ENCODE measurements around the gene PPM1K. TPM values are rescaled to one million over a fixed set of nuclear protein-coding genes. Genes with fewer than 3 reads are reported as not detected.

PPM1K gene
- total and polyA plus RNA-seq, 2 donors (not counting 1 experiment from before 2014, with no cell fraction given) = 80.2 to 145 TPM

DNA sequence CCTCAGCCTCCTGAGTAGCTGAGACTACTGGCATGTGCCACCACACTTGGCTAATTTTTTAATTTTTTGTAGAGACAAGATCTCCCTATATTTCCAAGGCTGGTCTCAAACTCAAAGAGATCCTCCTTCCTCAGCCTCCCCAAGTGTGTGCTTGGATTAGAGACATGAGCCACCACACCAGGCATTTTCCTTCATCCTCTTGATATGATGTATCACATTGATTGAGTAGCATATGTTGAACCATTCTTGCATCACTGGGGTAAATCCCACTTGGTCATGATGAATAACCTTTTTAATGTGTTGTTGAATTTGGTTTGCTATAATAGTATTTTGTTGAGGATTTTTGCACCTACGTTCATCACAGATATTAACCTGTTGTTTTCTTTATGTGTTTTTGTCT, 24.2 kb upstream of the PPM1K start:
- H3K27ac ChIP-seq (ENCODE audit: low read length in 2 of 2) = no peak overlapping the region
- no peak for DNase-seq
- H3K79me2 ChIP-seq (ENCODE audit: control insufficient read depth, insufficient read depth, low read length) = no peaks in the 10 kb centered on the region
- no peaks in the 10 kb centered on the region for H4K20me1 ChIP-seq (ENCODE audit: control insufficient read depth, insufficient read depth, low read length, poor library complexity, severe bottlenecking)
- no peaks in the 10 kb centered on the region for H3K36me3 ChIP-seq (replicated peaks in 1 of 2; ENCODE audit: control extremely low read depth in 1 of 2, control insufficient read depth in 1 of 2, extremely low read depth in 1 of 2, insufficient read depth in 2 of 2, low read length in 1 of 2)
- H3K27me3 ChIP-seq (replicated peaks in 1 of 4; ENCODE audit: control extremely low read depth in 1 of 4, control insufficient read depth in 3 of 4, insufficient read depth in 4 of 4, low read length in 3 of 4) = no peaks in the 10 kb centered on the region
- WGBS (ENCODE audit: insufficient coverage) = 100% methylated on average over 1 of the region's 1 CpG
- no peak overlapping the region for H3K4me3 Mint-ChIP-seq
- no peak for TF ChIP-seq EZH2 (IDR thresholded peaks at IDR 0.05; ENCODE audit: borderline replicate concordance, insufficient read depth, low read depth, low read length, poor library complexity, severe bottlenecking)
- TF ChIP-seq, protein P1, sequence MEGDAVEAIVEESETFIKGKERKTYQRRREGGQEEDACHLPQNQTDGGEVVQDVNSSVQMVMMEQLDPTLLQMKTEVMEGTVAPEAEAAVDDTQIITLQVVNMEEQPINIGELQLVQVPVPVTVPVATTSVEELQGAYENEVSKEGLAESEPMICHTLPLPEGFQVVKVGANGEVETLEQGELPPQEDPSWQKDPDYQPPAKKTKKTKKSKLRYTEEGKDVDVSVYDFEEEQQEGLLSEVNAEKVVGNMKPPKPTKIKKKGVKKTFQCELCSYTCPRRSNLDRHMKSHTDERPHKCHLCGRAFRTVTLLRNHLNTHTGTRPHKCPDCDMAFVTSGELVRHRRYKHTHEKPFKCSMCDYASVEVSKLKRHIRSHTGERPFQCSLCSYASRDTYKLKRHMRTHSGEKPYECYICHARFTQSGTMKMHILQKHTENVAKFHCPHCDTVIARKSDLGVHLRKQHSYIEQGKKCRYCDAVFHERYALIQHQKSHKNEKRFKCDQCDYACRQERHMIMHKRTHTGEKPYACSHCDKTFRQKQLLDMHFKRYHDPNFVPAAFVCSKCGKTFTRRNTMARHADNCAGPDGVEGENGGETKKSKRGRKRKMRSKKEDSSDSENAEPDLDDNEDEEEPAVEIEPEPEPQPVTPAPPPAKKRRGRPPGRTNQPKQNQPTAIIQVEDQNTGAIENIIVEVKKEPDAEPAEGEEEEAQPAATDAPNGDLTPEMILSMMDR (IDR thresholded peaks at IDR 0.05) = no peak
- no peak overlapping the region for H3K27ac Mint-ChIP-seq
- H3K4me2 ChIP-seq (replicated peaks; ENCODE audit: low read depth, low read length, poor library complexity, severe bottlenecking) = no peak overlapping the region
- no peak overlapping the region for H2AFZ ChIP-seq (ENCODE audit: insufficient read depth, low read depth, low read length, poor library complexity, severe bottlenecking)
- no peaks in the 10 kb centered on the region for H3K27me3 Mint-ChIP-seq
- H3K9me3 ChIP-seq (ENCODE audit: control extremely low read depth in 1 of 3, control insufficient read depth in 2 of 3, insufficient read depth in 1 of 3, low read length in 2 of 3) = peaks cover 3 to 13% (median 4%) of the 10 kb centered on the region in 3 donors
- H3K9me3 Mint-ChIP-seq (ENCODE audit: insufficient read depth) = peaks cover 6% of the 10 kb centered on the region
- H3K9ac ChIP-seq (ENCODE audit: low read length) = no peak overlapping the region
- no peaks in the 10 kb centered on the region for H3K4me1 ChIP-seq (ENCODE audit: control insufficient read depth in 2 of 2, insufficient read depth in 2 of 2, low read length in 2 of 2)
- intact Hi-C loops (cut with micrococcal nuclease) = no loop called here
- ChIA-PET CTCF (no interaction called here), POLR2A (no interaction called here)
- H3K4me1 Mint-ChIP-seq = no peaks in the 10 kb centered on the region
- no peak for ATAC-seq (ENCODE audit: low read depth)
- H3K4me3 ChIP-seq (ENCODE audit: control extremely low read depth in 1 of 5, extremely low read depth in 1 of 5, insufficient read depth in 1 of 5, low read depth in 2 of 5, low read length in 4 of 5) = no peak overlapping the region

DNA sequence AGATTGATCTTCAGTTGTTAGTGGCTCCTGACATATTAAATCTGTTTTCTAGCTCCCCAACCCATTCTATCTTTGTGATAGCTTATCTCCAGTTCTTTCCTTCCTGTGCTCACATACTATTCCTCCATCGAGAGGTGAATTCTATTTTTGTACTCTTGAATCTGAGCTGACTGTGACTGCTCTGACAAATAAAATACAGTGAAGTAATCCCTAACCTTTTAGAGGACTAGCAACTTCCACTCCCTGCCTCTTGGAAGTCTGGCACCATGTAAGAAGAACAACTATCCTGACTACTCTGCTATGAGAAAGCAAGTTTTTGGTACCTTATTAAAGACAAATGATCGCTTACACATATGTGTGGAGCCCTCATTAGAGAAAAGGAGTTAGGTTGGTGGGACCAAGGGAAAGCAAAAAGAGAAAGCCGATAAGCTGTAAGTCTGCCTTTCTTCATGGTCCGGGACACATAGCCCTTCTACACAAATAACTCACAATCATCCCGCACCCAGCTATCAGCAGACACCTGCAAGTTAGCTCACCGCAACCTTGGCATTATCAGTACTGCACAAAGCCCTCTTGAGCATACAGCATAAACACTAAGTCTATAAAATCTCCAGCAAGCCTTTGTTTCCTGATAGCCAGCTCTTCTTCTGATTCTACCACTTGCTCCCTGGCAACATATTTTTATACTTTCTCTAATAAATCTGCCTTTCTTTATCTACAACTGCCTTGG, 13.5 kb upstream of the PPM1K start:
- DNase-seq (no peak), ATAC-seq (ENCODE audit: low read depth) (no peak)
- Mint-ChIP-seq H3K27me3 (no peaks in the 10 kb centered on the region), H3K4me1 (no peaks in the 10 kb centered on the region), H3K9me3 (ENCODE audit: insufficient read depth) (no peaks in the 10 kb centered on the region), H3K4me3 (no peak overlapping the region), H3K27ac (no peak overlapping the region)
- CTCF ChIA-PET = interaction anchor here (1.0 to 1.5 kb wide), 3 partner anchors 55 to 218 kb away, joined by 3 to 6 read pairs (median 4); no protein-coding TSS in a partner anchor
- H3K9ac ChIP-seq (ENCODE audit: low read length) = no peak overlapping the region
- H3K4me3 ChIP-seq (ENCODE audit: control extremely low read depth in 1 of 5, extremely low read depth in 1 of 5, insufficient read depth in 1 of 5, low read depth in 2 of 5, low read length in 4 of 5) = no peak overlapping the region
- H3K27me3 ChIP-seq (replicated peaks in 1 of 4; ENCODE audit: control extremely low read depth in 1 of 4, control insufficient read depth in 3 of 4, insufficient read depth in 4 of 4, low read length in 3 of 4) = no peaks in the 10 kb centered on the region
- no peaks in the 10 kb centered on the region for H3K4me1 ChIP-seq (ENCODE audit: control insufficient read depth in 2 of 2, insufficient read depth in 2 of 2, low read length in 2 of 2)
- no peak overlapping the region for H3K4me2 ChIP-seq (replicated peaks; ENCODE audit: low read depth, low read length, poor library complexity, severe bottlenecking)
- H3K27ac ChIP-seq (ENCODE audit: low read length in 2 of 2) = no peak overlapping the region
- no peaks in the 10 kb centered on the region for H3K36me3 ChIP-seq (replicated peaks in 1 of 2; ENCODE audit: control extremely low read depth in 1 of 2, control insufficient read depth in 1 of 2, extremely low read depth in 1 of 2, insufficient read depth in 2 of 2, low read length in 1 of 2)
- no peak overlapping the region for H2AFZ ChIP-seq (ENCODE audit: insufficient read depth, low read depth, low read length, poor library complexity, severe bottlenecking)
- POLR2A ChIA-PET = no interaction called here
- no peaks in the 10 kb centered on the region for H3K79me2 ChIP-seq (ENCODE audit: control insufficient read depth, insufficient read depth, low read length)
- no peaks in the 10 kb centered on the region for H4K20me1 ChIP-seq (ENCODE audit: control insufficient read depth, insufficient read depth, low read length, poor library complexity, severe bottlenecking)
- WGBS (ENCODE audit: insufficient coverage) = 100% methylated on average over 3 of the region's 6 CpGs
- intact Hi-C loops (cut with micrococcal nuclease) = no loop called here
- H3K9me3 ChIP-seq (ENCODE audit: control extremely low read depth in 1 of 3, control insufficient read depth in 2 of 3, insufficient read depth in 1 of 3, low read length in 2 of 3) = no peaks in the 10 kb centered on the region
- TF ChIP-seq EZH2 (IDR thresholded peaks at IDR 0.05; ENCODE audit: borderline replicate concordance, insufficient read depth, low read depth, low read length, poor library complexity, severe bottlenecking) = no peak
- TF ChIP-seq, protein P1 (IDR thresholded peaks at IDR 0.05) = no peak

All from B cell (primary cell).